GM19395 (cell line): ENCODE measurements around the gene OR10P1.

Experiments
- ATAC-seq: cut with Tn5 transposase; IDR thresholded peaks from one replicate; pipeline ENCODE4 v1.9.1; 2021; ENCODE audit warnings: mild to moderate bottlenecking, moderate library complexity; ENCODE audit not compliant: unreplicated experiment

The OR10P1 gene

GRCh38 chr12:55684761-55685370, 48.2 kb downstream of the OR10P1 start:
- ATAC-seq = no peak

GRCh38 chr12:55685671-55686070, 49.0 kb downstream of the OR10P1 start:
- ATAC-seq = no peak

GRCh38 chr12:55686366-55687010, 49.8 kb downstream of the OR10P1 start:
- ATAC-seq = no peak
